Stimulated activated CD4-positive, alpha-beta T cell treated with anti-CD3 and anti-CD28 coated beads, Interleukin-4, amount 100 ng/mL, for 4 hours (primary cell): ENCODE data around the gene SLC7A6.

Experiments used
- DNase-seq, 2 experiments: peaks; one replicate each; pipeline ENCODE4 v3.0.0-alpha.2; 2020

The SLC7A6 gene

DNA sequence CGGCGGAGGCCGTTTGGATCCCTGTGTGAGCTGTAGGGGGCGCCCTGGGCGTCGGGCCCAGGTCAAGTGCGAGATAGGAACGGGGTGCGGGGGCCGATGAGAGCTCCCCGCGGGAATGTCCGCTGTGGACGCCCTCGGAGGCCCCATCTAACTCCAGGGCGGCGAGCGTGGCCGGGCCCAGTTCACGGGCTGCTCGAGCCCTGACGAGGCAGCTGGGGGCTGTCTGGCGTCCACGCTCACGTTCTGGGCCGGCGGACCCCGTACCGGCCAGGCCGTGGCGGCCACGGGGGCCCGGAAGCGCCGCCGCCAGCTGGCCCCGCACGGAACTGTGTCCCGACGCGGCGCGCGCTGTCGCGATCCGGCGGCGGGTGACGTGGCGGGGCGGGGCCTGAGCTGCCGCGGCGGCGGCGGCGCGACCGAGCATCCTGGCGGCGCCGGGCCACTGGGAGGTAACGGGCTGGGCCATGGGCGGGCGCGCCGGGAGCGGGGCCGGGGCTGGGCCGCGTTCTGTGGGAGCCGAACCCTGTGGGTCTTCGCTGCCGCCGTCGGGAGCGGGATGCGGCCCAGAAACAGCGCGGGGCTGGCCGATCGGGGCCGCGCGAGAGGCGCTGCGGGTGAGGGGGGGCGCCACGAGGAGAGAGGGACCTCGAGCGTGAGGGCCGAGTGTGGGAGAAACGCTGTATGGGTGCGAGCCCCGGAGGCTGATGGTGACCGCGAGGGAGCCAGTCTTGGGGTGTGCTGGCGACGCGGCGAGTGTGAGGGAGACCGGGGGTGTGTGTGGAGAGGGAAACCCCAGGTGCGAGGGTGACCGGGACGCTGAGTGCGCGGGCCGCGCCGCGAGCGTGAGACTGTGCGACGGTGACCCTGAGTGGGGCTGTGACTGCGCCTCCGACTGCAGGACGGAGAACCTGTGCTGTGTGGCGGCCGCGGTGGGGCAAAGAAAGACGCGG is at the start of gene SLC7A6:
TSS of gene SLC7A6 (plus strand) at position 399 of the 950 bp plus-strand sequence. CDS start 10,201 bp downstream, outside the sequence.
- peak; percentile 83 to 88 for DNase-seq

- DNase-seq, result no peak
Observed at GRCh38 chr16:68214726-68215125, 49.6 kb upstream of the SLC7A6 start.

DNA sequence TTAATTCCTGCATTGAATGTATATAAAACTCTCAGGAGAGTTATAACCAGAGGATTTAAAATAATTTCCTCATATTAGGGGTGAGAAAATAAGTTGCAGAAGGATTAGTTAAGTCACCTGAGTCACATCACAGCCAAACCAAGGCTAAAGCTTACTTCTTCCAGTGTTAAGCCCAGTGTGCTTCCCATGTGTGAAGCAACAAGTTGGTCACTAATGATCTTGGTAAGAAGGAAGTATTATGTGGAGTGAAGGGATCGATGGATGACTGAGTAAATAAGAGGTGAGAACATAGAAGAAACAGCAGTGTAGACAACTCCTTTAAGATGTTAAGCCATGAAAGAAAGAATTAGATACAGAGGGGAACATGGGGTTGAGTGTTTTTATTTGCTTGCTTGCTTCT is 49.0 kb upstream of the SLC7A6 start:
- DNase-seq, result no peak

DNA sequence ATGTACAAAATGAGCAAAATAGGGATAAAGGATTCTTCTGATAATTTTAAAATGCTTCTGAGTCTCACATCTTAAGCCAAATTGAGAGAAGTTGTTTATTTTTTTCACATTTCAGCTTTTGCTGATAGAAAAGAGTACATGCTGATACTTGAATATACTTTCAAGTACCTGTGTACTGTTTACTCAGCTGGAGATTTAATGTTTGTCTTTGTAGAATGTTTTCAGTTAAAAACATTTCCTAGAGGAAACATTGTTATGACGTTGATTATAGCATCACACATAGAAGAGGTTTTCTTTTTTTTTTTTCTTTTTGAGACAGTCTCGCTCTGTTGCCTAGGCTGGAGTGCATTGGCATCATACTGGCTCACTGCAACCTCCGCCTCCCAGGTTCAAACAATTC is 48.1 kb upstream of the SLC7A6 start:
- DNase-seq, result no peak

DNA sequence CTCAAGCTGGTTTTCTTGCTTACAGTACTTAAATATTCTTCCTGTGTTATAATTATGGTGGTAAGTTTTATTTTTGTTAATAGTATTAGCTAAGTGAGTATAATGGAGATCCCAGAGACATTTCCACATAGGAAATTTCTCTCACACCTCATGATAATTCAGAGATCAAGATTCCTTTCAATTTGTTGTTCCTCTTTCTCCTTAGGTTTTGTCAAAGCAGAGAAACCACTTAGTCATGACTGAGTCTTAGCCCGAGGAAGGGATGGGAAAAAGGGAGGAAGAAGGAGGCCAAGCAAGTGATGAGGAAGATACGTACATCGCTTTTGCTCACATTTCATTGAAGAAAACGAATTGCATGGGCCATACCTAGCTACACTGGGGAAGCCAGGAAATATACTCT is 46.8 kb upstream of the SLC7A6 start:
- no peak for DNase-seq

- no peak for DNase-seq
Observed at GRCh38 chr16:68219725-68220351, 44.5 kb upstream of the SLC7A6 start.

GRCh38 chr16:68223072-68223471 is 41.3 kb upstream of the SLC7A6 start:
- DNase-seq, result no peak

DNA sequence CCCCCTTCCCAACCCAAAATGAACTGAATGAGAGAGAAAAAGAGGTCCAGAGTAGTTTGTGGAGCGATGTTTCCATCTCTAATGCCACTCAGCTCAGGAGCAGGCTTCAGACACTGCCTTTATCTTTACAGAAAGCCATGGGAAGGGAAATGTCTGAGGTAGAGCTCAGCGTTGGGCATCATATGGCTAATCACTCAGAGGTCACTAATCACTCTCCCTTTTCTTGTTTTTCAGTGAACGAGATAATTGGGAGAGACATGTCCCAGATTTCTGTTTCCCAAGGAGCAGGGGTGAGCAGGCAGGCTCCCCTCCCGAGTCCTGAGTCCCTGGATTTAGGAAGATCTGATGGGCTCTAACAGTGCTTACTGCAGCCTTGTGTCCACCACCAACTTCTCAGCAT is 38.2 kb upstream of the SLC7A6 start:
- no peak for DNase-seq

GRCh38 chr16:68227183-68227793 is 37.0 kb upstream of the SLC7A6 start:
- no peak for DNase-seq

- no peak for DNase-seq
Observed at GRCh38 chr16:68227850-68228553, 36.3 kb upstream of the SLC7A6 start.

DNA sequence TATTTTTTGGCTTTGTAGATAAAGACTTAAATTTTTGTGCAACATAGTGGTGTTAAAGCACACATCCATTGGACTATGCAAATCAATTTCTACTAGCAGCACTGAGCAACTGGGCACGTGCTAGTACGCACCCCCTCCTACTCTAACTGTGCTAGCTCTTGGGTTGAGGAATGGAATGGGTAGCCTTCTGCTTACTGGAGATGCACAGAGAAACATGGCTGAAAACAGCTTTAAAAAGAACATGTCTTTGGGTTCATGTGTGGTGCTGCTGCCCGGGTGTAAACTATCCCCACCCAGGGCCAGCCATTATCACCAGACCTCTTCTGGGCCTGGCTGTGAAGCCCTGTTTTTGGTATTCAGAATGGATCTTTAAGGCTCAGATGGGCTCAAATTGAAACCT is 35.7 kb upstream of the SLC7A6 start:
- no peak for DNase-seq

GRCh38 chr16:68229431-68230175 is 34.7 kb upstream of the SLC7A6 start:
- peak in 1 of 2 experiments; percentile 37 for DNase-seq

GRCh38 chr16:68230176-68230571 is 34.2 kb upstream of the SLC7A6 start:
- DNase-seq, result no peak

DNA sequence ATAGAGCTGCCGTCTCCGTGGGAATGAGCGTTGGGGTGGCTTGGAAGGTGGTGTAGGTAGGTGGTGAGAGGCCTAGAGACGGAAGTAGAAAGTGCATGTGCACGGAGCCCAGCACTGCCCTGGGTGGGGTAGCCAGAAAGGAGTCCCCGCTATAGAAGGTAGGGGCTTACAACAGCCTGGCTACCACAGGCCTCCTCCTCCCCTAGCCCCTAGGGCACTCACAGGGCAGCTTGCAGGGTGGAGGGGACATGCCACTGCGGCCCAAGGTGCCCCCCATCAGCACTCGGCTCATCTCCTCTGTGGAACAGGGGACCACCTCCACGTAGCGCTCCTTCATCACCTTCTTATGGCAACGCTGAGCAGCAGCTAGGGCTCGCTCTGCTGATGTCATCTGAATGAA is 33.4 kb upstream of the SLC7A6 start:
- no peak for DNase-seq

DNA sequence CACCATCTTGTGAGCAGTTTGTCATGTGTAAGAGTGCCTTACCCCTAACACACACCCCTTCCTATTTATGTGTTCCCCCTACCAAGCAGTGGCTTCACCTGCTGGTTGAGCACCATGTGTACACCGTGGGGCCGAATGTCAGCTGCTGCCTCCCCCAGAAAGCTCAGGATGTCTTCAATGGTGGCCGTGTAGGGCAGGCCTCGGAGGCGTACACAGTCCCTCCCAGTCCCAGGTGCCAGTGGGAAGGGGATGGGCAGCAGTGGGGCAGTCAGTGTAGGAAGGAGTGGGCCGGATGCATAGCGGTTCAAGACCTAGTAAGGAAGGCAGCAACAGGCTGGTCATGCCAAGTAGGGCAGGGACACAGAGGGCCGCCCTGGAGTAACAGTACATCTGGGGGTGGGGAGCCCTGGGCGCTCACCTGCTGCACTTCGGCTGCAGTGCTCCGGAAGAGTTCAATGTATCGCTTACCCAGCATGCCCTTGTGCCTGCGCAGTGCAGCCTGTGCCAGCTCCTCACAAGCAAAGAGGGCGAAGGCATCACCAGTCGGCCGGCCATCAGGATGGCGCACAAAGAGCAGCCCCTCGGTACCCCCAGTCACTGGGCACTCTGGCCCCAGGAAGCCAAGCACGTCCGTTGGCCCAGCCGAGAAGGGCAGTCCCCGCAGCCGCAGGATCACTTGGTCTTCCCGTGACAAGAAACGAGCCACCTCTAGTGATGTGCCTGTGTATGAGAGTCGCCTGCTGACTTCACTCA is 32.8 kb upstream of the SLC7A6 start:
- no peak for DNase-seq

GRCh38 chr16:68232335-68232734 is 32.0 kb upstream of the SLC7A6 start:
- no peak for DNase-seq

DNA sequence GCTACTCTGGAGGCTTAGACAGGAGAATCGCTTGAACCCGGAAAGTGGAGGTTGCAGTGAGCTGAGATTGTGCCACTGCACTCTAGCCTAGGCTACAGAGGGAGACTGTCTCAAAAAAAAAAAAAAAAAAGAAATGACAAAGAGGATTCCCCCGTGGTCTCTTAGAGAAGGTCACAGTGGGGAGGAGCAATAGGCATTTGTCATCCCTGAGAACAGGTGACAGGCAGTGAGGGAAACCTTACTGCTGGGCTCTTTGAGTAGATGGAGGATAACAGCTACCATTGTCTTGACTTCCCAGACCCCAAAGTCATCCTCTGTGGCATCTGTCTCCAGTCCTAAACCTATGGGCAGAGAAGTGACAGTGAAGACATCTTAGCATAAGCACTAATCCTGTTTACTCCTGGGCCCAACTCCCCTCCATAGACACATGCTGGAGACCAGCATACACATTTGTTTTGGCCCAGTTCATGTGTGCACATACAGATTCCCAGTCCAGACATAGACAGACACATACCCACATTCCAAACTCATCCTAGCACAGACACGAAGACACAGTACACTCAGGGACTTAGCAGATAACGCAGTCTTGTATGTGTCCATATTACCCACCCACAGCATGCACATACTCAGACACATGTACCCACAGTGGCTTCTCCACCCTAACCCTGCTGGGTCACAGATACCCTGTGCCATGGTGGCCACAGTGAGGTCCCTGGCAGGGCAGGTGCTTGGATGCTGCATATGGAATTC is 31.1 kb upstream of the SLC7A6 start:
- no peak for DNase-seq

GRCh38 chr16:68233835-68234187 is 30.5 kb upstream of the SLC7A6 start:
- no peak for DNase-seq

- DNase-seq, result no peak
Observed at GRCh38 chr16:68234188-68235107, 29.9 kb upstream of the SLC7A6 start.
